NCI-H748 treated with DMSO at 0.1 percent for 48 hours (cell line): ENCODE measurements around the gene PPP6R3.
"Not testable (repeated sequence)": the region's sequence is repeated elsewhere in the genome, so short reads cannot be mapped to it uniquely, and the experiment has no call there.

Experiments
- DNase-seq: peaks from one replicate; lab custom pipeline; 2025; lab: John Stamatoyannopoulos, UW

PPP6R3 gene

GRCh38 chr11:68527585-68527984, 67.0 kb downstream of the PPP6R3 start:
- no peak for DNase-seq

- DNase-seq = no peak
These were observed 68.1 kb downstream of the PPP6R3 start for GRCh38 chr11:68528630-68529029.

DNA sequence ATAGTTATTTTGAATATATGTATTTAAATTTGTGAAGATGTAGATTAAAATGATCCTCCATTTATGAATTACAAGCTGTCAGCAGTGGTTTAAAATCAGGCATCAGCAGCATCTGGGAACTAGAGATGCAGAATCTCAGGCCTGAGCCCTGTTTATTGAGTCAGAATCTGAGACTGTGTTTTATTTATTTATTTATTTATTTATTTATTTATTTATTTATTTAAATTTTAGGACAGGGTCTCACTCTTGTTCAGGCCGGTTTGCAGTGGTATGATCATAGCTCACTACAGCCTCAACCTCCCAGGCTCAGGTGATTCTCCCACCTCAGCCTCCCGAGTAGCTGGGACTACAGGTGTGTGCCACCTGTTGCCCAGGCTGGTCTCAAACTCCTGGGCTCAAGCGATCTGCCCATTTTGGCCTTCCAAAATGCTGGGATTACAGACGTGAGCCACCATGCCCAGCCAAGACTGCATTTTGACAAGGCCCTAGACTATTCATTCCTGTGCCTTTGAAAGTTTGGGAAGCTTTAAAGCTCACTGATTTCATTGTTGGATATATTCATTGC, 70.7 kb downstream of the PPP6R3 start:
- DNase-seq = no peak

DNA sequence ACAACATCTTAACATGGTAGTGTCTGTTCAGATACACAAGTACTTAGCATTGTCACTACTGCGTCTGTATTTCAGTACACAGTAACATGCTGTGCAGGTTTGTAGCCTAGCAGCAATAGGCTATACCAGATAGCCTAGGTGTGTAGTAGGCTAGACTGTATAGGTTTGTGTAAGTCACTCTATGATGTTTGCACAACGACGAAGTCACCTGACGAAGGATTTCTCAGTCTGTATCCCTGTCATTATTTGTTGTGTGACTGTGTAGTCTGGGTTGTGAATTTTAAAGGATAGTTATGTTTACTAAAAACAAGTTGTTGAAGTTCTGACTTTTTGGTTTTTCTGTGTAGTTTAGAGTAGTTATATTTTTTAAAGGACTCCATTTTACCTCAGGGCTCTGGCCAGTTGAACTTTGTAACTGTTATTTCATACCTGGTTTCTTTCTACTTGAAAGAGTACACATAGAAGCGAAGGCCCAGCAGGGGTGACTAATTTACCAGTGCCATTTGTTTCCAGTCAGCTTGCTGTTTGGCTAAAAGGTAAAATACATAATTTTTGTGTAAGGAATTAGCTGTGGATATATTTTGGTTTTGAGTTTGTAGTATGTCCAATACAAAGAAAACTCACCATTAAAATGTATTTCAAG, 72.3 kb downstream of the PPP6R3 start:
- no peak for DNase-seq

- no peak for DNase-seq
These were observed 73.4 kb downstream of the PPP6R3 start for GRCh38 chr11:68533945-68534344.

DNA sequence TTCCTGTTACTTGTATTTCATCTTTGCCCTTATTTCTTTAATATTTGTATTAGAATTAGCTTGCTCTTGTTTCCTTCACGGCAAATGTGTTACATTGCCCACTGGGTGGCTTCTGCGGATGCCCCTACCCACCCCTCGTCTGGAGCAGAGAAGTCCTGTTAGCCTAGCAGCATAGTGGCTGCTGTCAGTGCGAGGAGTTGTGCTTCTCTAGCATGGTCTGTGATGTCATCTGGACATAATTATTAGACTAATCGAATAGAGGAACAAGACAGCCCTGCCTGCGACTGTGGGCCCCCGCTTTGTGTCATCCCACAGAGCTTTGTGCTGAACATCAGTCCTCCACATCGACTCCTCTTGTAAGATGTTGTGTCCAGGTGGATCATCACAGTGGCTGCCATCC, 74.5 kb downstream of the PPP6R3 start:
- DNase-seq = no peak

DNA sequence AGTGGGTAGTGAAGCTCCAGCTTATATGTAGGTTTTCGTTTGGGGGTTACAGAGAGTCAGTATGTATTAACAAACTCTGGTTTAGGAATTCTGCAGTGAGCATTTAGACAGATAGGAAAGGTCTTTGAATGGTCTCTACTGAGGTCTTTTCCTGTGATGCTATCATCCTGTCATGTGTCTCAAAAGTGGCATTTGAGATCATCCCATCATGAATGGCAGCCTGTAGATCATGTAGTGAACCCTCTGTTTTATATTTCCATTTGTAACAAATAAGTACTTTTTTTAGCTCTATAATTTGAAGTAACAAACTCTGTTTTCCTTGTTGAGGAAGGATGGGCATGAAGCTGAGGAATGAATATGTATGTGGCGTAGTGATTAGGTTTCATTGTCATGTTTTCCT, 76.2 kb downstream of the PPP6R3 start:
- DNase-seq = no peak

DNA sequence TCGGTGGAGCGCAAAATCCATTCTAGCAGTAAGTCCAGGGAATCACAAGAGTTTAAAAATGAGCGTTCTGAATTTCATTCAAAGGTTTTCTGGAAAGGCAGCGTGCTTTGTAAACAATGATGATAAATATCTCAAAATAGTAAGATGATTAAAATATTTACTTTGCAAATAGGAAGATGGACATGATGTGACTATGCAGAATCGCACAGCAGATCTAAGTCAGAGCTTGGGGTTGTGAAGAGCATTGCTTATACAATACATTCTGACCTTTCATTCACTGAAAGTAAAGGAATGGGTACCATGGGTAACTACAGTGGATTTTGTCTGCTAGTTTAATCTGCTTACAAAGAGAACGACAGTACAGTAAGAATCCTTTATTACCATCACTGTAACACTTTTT, 77.5 kb downstream of the PPP6R3 start:
- DNase-seq = no peak

DNA sequence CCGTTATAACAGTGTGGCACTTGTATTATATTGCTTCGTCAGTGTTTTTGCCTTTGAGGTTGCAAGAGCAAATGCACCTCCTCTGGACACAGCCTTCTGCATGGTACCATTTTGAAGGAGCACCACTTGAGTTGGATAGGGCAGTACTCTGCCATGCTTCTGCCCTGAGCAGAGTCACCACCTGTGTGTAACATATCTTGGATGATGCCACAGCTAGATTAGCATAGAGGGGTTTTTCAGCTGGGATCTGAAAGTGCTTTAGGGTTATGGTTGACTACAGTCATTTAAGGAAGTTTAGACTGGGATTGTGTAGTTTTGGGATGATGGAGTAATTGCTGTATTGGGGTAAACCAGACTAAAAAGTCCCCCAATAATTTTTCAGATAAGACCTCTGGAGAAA, 78.8 kb downstream of the PPP6R3 start:
- DNase-seq = no peak

DNA sequence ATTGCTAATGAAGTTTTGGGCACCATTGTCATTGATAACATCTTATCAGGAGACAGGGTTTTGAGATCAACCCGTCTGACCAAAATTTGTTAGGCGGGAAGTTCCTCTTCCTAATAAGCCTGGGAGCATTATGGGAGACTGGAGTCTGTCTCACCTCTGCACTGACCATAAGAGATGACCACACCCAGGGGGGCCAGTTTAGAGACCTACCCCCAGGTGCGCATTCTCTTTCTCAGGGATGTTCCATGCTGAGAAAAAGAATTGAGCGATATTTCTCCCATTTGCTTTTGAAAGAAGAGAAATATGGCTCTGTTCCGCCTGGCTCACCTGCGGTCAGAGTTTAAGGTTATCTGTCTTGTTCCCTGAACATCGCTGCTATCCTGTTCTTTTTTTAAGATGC, 80.0 kb downstream of the PPP6R3 start:
- not testable (repeated sequence) for DNase-seq

DNA sequence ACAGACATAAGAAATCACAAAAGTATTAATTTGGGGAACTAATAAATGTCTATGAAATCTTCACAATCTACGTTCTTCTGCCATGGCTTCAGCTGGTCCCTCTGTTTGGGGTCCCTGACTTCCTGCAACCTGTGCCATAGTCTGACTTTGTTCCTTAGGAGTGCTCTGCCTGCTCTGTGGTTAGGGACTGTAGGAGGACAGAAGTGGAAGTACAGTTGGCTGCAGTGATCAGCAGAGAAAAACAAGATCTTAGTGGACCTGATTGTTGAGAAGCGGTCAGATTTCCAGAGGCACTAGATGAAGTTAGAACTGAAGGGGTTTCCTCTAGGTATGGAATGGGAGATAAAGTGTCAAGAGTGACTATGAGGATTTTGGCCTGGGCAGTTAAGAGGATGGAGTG, 80.6 kb downstream of the PPP6R3 start:
- DNase-seq = no peak

DNA sequence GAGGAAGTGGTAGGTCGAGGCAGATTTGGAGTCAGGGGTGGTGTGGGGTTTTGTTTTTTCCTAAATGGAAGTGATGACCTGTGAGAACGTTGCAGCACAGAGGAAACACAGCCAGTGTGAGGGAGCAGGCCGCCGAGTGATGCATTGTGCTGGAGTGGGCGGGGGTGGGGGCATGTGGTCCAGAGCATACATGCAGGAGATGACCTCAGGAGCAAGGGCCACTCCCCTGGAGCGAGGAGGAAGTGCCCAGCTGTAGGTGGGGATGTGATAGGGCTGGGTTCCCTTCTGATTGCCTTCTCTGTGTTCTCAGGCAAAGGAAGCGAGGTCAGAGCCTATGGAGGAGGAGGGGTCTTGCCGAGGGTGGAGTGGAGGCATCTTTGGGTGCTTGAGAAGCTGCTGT, 81.4 kb downstream of the PPP6R3 start:
- DNase-seq = no peak

DNA sequence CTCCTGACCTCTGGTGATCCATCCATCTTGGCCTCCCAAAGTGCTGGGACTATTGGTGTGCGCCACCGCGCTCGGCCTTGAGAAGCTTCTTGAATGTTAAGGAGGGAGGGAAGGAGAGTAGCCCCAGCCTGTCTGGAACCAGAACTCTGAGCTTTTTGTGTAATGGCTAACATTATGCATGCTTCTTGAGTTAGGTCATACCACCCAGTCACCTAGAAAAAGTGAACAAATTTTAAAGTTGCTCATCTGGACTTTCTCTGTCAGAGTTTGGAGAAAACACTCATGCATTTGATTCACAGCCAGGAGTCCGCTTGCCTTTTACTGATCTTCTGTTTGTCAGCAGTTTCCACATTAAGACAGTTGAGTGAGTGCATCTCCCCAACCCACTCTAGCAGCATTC, 82.1 kb downstream of the PPP6R3 start:
- DNase-seq = no peak

- no peak for DNase-seq
These were observed 83.0 kb downstream of the PPP6R3 start for GRCh38 chr11:68543594-68543993.

- no peak for DNase-seq
These were observed 84.8 kb downstream of the PPP6R3 start for GRCh38 chr11:68545347-68545746.

DNA sequence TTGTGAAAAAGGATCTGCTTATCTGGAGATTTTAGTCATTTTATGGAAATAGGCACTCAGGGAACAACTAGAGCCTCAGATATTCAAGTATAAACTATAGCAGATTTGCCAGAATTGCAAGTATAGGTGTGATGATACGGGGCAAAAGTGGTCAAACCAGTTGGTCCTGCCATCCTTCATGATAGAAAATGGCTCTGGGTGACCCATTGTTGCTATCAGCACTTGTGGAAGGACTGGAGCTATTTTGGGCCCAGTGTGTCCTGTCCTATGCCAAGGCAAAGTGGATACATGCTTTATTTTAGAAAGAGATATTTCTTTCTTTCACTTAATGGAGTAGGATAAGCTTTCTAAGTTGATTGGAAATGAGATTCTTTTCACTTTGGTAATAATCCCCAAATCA, 85.2 kb downstream of the PPP6R3 start:
- DNase-seq = no peak

- no peak for DNase-seq
These were observed 86.0 kb downstream of the PPP6R3 start for GRCh38 chr11:68546555-68546954.

DNA sequence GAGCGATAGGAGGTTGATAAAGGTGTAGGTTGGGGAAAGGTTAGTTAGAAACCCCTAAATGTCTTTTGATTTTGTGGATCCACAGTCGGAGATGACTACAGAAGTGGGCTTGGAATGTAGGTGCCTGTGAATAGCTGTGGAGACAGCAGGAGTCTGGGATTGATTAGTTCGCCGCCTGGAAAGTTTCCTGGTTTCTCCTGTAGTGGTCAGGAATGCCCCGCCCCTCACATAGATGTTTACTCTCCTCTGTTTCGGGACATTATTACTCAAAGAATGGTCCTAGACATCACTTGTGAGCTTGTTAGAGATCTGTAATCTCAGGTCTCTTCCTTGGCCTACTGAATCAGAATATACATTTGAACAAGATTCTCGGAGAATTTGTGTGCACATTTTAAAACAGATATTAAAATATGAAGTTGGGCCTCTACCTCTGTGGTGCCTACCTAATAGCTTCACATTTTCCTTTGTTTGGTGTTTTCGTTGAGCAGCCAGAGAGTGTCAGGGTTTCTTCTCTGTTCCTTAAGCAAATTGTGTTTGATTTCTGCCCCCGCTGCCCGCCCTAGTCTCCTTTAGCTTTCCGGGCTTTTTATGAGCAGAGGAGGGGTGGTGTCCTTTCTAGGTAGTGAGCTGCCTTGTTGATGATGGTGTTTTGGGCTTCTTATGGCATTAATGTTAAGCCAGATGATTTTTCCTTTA, 89.4 kb downstream of the PPP6R3 start:
- DNase-seq = no peak

- no peak for DNase-seq
These were observed 89.9 kb downstream of the PPP6R3 start for GRCh38 chr11:68550485-68550817.

GRCh38 chr11:68551223-68551622, 90.7 kb downstream of the PPP6R3 start:
- DNase-seq = no peak

DNA sequence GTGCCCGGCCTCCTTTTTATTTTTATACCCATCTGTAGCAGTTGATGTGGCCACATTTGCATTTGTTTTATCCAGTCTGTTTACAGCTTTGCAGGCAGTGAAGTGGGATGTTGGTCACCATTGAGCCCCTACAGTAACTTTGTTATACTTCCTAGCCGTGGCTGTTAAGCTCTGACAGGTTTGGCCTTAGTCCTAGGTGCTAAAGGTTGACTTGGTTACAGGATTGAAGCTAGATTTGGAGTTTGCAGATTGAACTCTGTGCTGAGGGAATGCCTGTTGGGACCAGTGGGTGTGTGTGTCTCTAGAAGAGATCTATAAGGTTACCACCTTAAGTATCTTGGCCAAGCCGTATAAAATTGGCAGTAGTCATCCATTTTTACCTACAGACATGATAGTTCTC, 91.2 kb downstream of the PPP6R3 start:
- no peak for DNase-seq

GRCh38 chr11:68552542-68552941, 92.0 kb downstream of the PPP6R3 start:
- DNase-seq = no peak

GRCh38 chr11:68560216-68560615, 99.7 kb downstream of the PPP6R3 start:
- no peak for DNase-seq

- DNase-seq = no peak
These were observed 102.9 kb downstream of the PPP6R3 start for GRCh38 chr11:68563454-68563853.
